A549 (cell line): ENCODE results near the gene VIPR2.

Experiments
- CBX2 ChIP-seq: fragments of 200-600 bp; sonication (generic); IDR thresholded peaks from 2 replicates; pipeline ENCODE4 v1.6.1; 2016; ENCODE audit warnings: low read depth, mild to moderate bottlenecking, borderline replicate concordance
- CEBPB ChIP-seq, 2 experiments: fragments of >200 bp in 1 of 2; sonication (Bioruptor Twin) in 1 of 2; formaldehyde crosslinking in 1 of 2; IDR thresholded peaks; 2 replicates each; pipeline ENCODE4 v1.6.1; 2012 to 2016
- CHD4 ChIP-seq: fragments of 200-600 bp; sonication (generic); IDR thresholded peaks from 2 replicates; pipeline ENCODE4 v1.6.1; 2016; ENCODE audit warnings: antibody characterized with exemption, mild to moderate bottlenecking, borderline replicate concordance
- EP300 ChIP-seq, 2 experiments: fragments of >200 bp; sonication (Bioruptor Twin); formaldehyde crosslinking; IDR thresholded peaks; 2 replicates in 1 of 2; 3 replicates in 1 of 2; pipeline ENCODE4 v1.6.1; 2016 to 2017
- HOXB5 ChIP-seq: fragments of 250-450 bp; sonication (Bioruptor Pico); IDR thresholded peaks from 2 replicates; pipeline ENCODE4 v1.5.0; 2020; ENCODE audit warnings: mild to moderate bottlenecking, moderate library complexity
- PHF8 ChIP-seq: fragments of 200-600 bp; sonication (generic); IDR thresholded peaks from 2 replicates; pipeline ENCODE4 v1.6.1; 2016; ENCODE audit warnings: low read depth, mild to moderate bottlenecking, antibody characterized with exemption, moderate library complexity, borderline replicate concordance
- POLR2A ChIP-seq: IDR thresholded peaks from 2 replicates; pipeline ENCODE4 v1.6.1; 2012; ENCODE audit warnings: mild to moderate bottlenecking, low read length
- RAD21 ChIP-seq, 2 experiments: fragments of >200 bp in 1 of 2; sonication (Bioruptor Twin) in 1 of 2; formaldehyde crosslinking in 1 of 2; IDR thresholded peaks in 1 of 2; conservative IDR thresholded peaks in 1 of 2; 2 replicates in 1 of 2; 3 replicates in 1 of 2; pipeline ENCODE4 v1.6.1; 2012 to 2018; ENCODE audit warnings: inconsistent platforms in 1 of 2
- RFX5 ChIP-seq: fragments of 450-650 bp; IDR thresholded peaks from 2 replicates; pipeline ENCODE4 v1.7.1; 2014; ENCODE audit warnings: antibody characterized with exemption, mild to moderate bottlenecking, moderate library complexity
- ZNF302 ChIP-seq: fragments of 250-450 bp; sonication (Bioruptor Pico); IDR thresholded peaks from 2 replicates; pipeline ENCODE4 v1.9.0; 2021; ENCODE audit warnings: inconsistent platforms, mild to moderate bottlenecking, moderate library complexity
- TF ChIP-seq, protein P1 (sequence below): fragments of 450-650 bp; IDR thresholded peaks from 2 replicates; pipeline ENCODE4 v1.6.1; 2014; ENCODE audit warnings: antibody characterized with exemption
- TF ChIP-seq, protein P2 (sequence below): fragments of >200 bp; sonication (Bioruptor Twin); formaldehyde crosslinking; IDR thresholded peaks from 3 replicates; pipeline ENCODE4 v1.5.1; 2016
- TF ChIP-seq, protein P3 (sequence below): fragments of 200-600 bp; sonication (generic); IDR thresholded peaks from 2 replicates; pipeline ENCODE4 v1.6.1; 2016; ENCODE audit warnings: antibody characterized with exemption, mild to moderate bottlenecking, moderate library complexity
- TF ChIP-seq, protein P4 (sequence below): IDR thresholded peaks from 2 replicates; pipeline ENCODE4 v1.6.1; 2012

DNA sequence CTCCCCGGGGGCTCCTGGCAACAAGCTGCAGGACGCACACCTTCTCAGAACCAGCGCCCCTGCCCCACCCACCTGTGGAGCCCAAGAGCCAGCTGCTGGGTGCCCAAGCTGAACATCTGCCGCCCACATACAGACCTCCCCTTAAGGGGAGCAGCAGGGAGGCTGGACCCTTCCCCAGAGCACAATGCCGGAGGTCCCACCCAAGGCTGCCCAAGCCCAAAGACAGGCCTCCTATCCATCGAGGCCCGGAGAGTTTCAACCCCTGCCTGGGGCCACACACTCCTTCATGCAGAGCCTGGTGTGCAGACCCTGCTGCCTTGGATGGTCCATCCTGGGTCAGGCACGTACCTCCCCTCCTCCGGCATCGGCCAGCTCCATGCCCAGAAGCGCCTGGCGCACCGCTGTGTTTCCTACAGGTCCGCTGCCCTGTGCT, 48.7 kb downstream of the VIPR2 start:
- TF ChIP-seq, protein P1, sequence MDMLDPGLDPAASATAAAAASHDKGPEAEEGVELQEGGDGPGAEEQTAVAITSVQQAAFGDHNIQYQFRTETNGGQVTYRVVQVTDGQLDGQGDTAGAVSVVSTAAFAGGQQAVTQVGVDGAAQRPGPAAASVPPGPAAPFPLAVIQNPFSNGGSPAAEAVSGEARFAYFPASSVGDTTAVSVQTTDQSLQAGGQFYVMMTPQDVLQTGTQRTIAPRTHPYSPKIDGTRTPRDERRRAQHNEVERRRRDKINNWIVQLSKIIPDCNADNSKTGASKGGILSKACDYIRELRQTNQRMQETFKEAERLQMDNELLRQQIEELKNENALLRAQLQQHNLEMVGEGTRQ, result no peak
- TF ChIP-seq, protein P2, sequence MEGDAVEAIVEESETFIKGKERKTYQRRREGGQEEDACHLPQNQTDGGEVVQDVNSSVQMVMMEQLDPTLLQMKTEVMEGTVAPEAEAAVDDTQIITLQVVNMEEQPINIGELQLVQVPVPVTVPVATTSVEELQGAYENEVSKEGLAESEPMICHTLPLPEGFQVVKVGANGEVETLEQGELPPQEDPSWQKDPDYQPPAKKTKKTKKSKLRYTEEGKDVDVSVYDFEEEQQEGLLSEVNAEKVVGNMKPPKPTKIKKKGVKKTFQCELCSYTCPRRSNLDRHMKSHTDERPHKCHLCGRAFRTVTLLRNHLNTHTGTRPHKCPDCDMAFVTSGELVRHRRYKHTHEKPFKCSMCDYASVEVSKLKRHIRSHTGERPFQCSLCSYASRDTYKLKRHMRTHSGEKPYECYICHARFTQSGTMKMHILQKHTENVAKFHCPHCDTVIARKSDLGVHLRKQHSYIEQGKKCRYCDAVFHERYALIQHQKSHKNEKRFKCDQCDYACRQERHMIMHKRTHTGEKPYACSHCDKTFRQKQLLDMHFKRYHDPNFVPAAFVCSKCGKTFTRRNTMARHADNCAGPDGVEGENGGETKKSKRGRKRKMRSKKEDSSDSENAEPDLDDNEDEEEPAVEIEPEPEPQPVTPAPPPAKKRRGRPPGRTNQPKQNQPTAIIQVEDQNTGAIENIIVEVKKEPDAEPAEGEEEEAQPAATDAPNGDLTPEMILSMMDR, result no peak
- TF ChIP-seq POLR2A (no peak), CHD4 (no peak), EP300 (IDR thresholded peaks at IDR 0.05) (no peak), CBX2 (no peak), CEBPB (IDR thresholded peaks at IDR 0.05) (no peak), ZNF302 (CRISPR knock-in tag) (no peak), RFX5 (no peak), RAD21 (conservative IDR thresholded peaks at IDR 0.05 in 1 of 2, IDR thresholded peaks at IDR 0.05 in 1 of 2) (no peak), HOXB5 (CRISPR knock-in tag) (no peak), PHF8 (no peak)
- TF ChIP-seq, protein P3, sequence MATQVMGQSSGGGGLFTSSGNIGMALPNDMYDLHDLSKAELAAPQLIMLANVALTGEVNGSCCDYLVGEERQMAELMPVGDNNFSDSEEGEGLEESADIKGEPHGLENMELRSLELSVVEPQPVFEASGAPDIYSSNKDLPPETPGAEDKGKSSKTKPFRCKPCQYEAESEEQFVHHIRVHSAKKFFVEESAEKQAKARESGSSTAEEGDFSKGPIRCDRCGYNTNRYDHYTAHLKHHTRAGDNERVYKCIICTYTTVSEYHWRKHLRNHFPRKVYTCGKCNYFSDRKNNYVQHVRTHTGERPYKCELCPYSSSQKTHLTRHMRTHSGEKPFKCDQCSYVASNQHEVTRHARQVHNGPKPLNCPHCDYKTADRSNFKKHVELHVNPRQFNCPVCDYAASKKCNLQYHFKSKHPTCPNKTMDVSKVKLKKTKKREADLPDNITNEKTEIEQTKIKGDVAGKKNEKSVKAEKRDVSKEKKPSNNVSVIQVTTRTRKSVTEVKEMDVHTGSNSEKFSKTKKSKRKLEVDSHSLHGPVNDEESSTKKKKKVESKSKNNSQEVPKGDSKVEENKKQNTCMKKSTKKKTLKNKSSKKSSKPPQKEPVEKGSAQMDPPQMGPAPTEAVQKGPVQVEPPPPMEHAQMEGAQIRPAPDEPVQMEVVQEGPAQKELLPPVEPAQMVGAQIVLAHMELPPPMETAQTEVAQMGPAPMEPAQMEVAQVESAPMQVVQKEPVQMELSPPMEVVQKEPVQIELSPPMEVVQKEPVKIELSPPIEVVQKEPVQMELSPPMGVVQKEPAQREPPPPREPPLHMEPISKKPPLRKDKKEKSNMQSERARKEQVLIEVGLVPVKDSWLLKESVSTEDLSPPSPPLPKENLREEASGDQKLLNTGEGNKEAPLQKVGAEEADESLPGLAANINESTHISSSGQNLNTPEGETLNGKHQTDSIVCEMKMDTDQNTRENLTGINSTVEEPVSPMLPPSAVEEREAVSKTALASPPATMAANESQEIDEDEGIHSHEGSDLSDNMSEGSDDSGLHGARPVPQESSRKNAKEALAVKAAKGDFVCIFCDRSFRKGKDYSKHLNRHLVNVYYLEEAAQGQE, result no peak
- TF ChIP-seq, protein P4, sequence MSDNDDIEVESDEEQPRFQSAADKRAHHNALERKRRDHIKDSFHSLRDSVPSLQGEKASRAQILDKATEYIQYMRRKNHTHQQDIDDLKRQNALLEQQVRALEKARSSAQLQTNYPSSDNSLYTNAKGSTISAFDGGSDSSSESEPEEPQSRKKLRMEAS, result no peak
